ENCODE results near the gene SLC24A4.

GRCh38 chr14:92426237-92426636 lies 103.3 kb downstream of the SLC24A4 start:
- TF ChIP-seq CTCF (IDR thresholded peaks at IDR 0.05 in 8 of 11, conservative IDR thresholded peaks at IDR 0.05 in 3 of 11) (no peak), POLR2A (IDR thresholded peaks at IDR 0.05) (no peak), POLR2AphosphoS5 (IDR thresholded peaks at IDR 0.05) (no peak)

Measured in spleen (tissue), 7 donors.